Panc1 (cell line): Measurements from ENCODE around the gene PTPRH. TPM values are rescaled to one million over a fixed set of nuclear protein-coding genes. Genes with fewer than 3 reads are reported as not detected.

Experiments used
- ATAC-seq: fragments of 200-7000 bp; cut with Tn5 transposase; 2 replicates; pipeline ENCODE4 v1.9.1; 2020; ENCODE audit warnings: mild to moderate bottlenecking, moderate library complexity
- BruUV-seq: library from RNA; stranded (reverse); fragments of 400-500 nt; replicated peaks from 2 replicates; lab custom pipeline; 2021; lab: Mats Ljungman, UMichigan
- CTCF ChIA-PET: fragments of 300-600 bp; sonication (Branson Sonifier 250); formaldehyde crosslinking; loops from one replicate; lab custom pipeline; 2022; ENCODE audit warnings: antibody characterized with exemption; lab: Charles Lee
- POLR2A ChIA-PET: fragments of 300-600 bp; sonication (Branson Sonifier 250); formaldehyde crosslinking; loops from one replicate; lab custom pipeline; 2022; ENCODE audit warnings: antibody characterized with exemption; lab: Charles Lee
- DNase-seq: peaks from one replicate; pipeline ENCODE4 v3.0.0-alpha.2; 2010; ENCODE audit warnings: low read depth, low spot score
- H3K27ac ChIP-seq: 2 replicates; pipeline ENCODE4 v1.5.1; 2011; ENCODE audit warnings: mild to moderate bottlenecking, low read length, inconsistent platforms
- H3K27me3 ChIP-seq: fragments of 200-500 bp; sonication (Bioruptor generic); 2 replicates; pipeline ENCODE4 v1.6.0; 2014; ENCODE audit warnings: low read length, inconsistent platforms; ENCODE audit not compliant: control insufficient read depth, insufficient read depth
- H3K36me3 ChIP-seq: fragments of 200-500 bp; sonication (Bioruptor generic); 2 replicates; pipeline ENCODE4 v1.5.1; 2014; ENCODE audit warnings: inconsistent platforms, mild to moderate bottlenecking, low read length, moderate library complexity; ENCODE audit not compliant: control insufficient read depth, insufficient read depth
- H3K4me1 ChIP-seq: 2 replicates; pipeline ENCODE4 v1.5.1; 2011; ENCODE audit warnings: inconsistent platforms, mild to moderate bottlenecking, low read length, moderate library complexity; ENCODE audit not compliant: control insufficient read depth, insufficient read depth
- H3K4me3 ChIP-seq, 2 experiments: 2 replicates each; pipeline ENCODE4 v1.5.1; 2011 to 2012; ENCODE audit warnings: low read depth in 2 of 2, low read length in 2 of 2, mild to moderate bottlenecking in 2 of 2, inconsistent platforms in 1 of 2, moderate library complexity in 1 of 2
- H3K9me3 ChIP-seq: fragments of 200-500 bp; sonication (Bioruptor generic); 2 replicates; pipeline ENCODE4 v1.5.1; 2014; ENCODE audit warnings: low read depth, mild to moderate bottlenecking, inconsistent platforms, low read length, moderate library complexity; ENCODE audit not compliant: control insufficient read depth, insufficient read depth
- POLR2AphosphoS5 ChIP-seq: IDR thresholded peaks from 2 replicates; pipeline ENCODE4 v1.6.1; 2012; ENCODE audit warnings: mild to moderate bottlenecking, low read depth, low read length, moderate library complexity
- SIN3A ChIP-seq: IDR thresholded peaks from 2 replicates; pipeline ENCODE4 v1.6.1; 2012; ENCODE audit warnings: low read depth, mild to moderate bottlenecking, low read length, moderate library complexity, borderline replicate concordance; ENCODE audit not compliant: insufficient read depth
- TCF7L2 ChIP-seq: IDR thresholded peaks from 2 replicates; pipeline ENCODE4 v1.6.1; 2011; ENCODE audit warnings: mild to moderate bottlenecking, low read depth, low read length, inconsistent platforms
- in situ Hi-C: cut with HindIII; loops from 2 replicates; pipeline ENCODE4 v1.10.0; 2016; ENCODE audit warnings: low sequenced_read_pairs, low pct_unique_long_range_greater_than_20kb
- intact Hi-C: fragments of 100-400 bp; cut with micrococcal nuclease; formaldehyde crosslinking; loops from one replicate; pipeline ENCODE4 v1.10.0; 2022; ENCODE audit not compliant: unreplicated experiment
- total RNA-seq: library from RNA; stranded (reverse); gene quantifications from one replicate; pipeline ENCODE4 v1.2.1, GENCODE V29; 2021; ENCODE audit not compliant: unreplicated experiment
- TF ChIP-seq, protein P1 (sequence below): fragments of 450-650 bp; IDR thresholded peaks from 2 replicates; pipeline ENCODE4 v1.5.1; 2017; ENCODE audit warnings: mild to moderate bottlenecking
- TF ChIP-seq, protein P2 (sequence below), 2 experiments: IDR thresholded peaks; 2 replicates each; pipeline ENCODE4 v1.6.1; 2011 to 2012; ENCODE audit warnings: low read depth in 2 of 2, control low read depth in 1 of 2, low read length in 1 of 2, mild to moderate bottlenecking in 1 of 2, moderate library complexity in 1 of 2; ENCODE audit not compliant: insufficient read depth in 1 of 2

PTPRH gene
- total RNA-seq, 1 experiment from 2014 or later, result 42.8 TPM

DNA sequence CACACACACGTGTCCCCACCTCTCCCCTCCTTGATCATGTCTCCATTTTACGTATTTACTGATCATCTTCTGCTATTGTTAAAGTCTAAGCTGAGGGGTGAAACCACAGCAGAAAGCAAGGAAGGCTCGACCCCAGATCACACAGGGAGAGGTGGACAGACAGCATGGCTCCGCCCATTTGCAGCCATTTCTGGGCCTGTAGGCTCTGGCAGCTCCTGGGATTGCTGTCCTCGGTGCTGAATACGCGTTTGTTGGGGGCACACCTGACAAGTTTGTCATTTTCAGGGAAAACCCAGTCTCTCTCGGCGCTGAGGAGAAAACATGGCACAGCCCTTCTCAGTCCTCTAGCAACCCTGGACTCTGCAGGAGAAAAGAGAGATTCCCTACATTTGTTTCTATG, 11.2 kb upstream of the PTPRH start:
- peaks cover 14% of the 10 kb centered on the region for H3K4me1 ChIP-seq
- H3K9me3 ChIP-seq, result no peaks in the 10 kb centered on the region
- H3K4me3 ChIP-seq, result no peak overlapping the region
- ChIA-PET POLR2A (no interaction called here), CTCF (no interaction called here)
- in situ Hi-C loops, result no loop called here
- no peak for TF ChIP-seq POLR2AphosphoS5
- TF ChIP-seq, protein P1, sequence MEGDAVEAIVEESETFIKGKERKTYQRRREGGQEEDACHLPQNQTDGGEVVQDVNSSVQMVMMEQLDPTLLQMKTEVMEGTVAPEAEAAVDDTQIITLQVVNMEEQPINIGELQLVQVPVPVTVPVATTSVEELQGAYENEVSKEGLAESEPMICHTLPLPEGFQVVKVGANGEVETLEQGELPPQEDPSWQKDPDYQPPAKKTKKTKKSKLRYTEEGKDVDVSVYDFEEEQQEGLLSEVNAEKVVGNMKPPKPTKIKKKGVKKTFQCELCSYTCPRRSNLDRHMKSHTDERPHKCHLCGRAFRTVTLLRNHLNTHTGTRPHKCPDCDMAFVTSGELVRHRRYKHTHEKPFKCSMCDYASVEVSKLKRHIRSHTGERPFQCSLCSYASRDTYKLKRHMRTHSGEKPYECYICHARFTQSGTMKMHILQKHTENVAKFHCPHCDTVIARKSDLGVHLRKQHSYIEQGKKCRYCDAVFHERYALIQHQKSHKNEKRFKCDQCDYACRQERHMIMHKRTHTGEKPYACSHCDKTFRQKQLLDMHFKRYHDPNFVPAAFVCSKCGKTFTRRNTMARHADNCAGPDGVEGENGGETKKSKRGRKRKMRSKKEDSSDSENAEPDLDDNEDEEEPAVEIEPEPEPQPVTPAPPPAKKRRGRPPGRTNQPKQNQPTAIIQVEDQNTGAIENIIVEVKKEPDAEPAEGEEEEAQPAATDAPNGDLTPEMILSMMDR, result no peak
- TF ChIP-seq, protein P2, sequence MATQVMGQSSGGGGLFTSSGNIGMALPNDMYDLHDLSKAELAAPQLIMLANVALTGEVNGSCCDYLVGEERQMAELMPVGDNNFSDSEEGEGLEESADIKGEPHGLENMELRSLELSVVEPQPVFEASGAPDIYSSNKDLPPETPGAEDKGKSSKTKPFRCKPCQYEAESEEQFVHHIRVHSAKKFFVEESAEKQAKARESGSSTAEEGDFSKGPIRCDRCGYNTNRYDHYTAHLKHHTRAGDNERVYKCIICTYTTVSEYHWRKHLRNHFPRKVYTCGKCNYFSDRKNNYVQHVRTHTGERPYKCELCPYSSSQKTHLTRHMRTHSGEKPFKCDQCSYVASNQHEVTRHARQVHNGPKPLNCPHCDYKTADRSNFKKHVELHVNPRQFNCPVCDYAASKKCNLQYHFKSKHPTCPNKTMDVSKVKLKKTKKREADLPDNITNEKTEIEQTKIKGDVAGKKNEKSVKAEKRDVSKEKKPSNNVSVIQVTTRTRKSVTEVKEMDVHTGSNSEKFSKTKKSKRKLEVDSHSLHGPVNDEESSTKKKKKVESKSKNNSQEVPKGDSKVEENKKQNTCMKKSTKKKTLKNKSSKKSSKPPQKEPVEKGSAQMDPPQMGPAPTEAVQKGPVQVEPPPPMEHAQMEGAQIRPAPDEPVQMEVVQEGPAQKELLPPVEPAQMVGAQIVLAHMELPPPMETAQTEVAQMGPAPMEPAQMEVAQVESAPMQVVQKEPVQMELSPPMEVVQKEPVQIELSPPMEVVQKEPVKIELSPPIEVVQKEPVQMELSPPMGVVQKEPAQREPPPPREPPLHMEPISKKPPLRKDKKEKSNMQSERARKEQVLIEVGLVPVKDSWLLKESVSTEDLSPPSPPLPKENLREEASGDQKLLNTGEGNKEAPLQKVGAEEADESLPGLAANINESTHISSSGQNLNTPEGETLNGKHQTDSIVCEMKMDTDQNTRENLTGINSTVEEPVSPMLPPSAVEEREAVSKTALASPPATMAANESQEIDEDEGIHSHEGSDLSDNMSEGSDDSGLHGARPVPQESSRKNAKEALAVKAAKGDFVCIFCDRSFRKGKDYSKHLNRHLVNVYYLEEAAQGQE (IDR thresholded peaks at IDR 0.05; ENCODE audit: insufficient read depth in 1 of 2, low read depth in 2 of 2, low read length in 1 of 2), result peak; percentile 92 to 93
- intact Hi-C loops, result no loop called here
- DNase-seq (no peak), ATAC-seq (no peak)
- H3K36me3 ChIP-seq, result no peaks in the 10 kb centered on the region
- no peak overlapping the region for H3K27ac ChIP-seq
- no TSS peak for BruUV-seq
- no peaks in the 10 kb centered on the region for H3K27me3 ChIP-seq

DNA sequence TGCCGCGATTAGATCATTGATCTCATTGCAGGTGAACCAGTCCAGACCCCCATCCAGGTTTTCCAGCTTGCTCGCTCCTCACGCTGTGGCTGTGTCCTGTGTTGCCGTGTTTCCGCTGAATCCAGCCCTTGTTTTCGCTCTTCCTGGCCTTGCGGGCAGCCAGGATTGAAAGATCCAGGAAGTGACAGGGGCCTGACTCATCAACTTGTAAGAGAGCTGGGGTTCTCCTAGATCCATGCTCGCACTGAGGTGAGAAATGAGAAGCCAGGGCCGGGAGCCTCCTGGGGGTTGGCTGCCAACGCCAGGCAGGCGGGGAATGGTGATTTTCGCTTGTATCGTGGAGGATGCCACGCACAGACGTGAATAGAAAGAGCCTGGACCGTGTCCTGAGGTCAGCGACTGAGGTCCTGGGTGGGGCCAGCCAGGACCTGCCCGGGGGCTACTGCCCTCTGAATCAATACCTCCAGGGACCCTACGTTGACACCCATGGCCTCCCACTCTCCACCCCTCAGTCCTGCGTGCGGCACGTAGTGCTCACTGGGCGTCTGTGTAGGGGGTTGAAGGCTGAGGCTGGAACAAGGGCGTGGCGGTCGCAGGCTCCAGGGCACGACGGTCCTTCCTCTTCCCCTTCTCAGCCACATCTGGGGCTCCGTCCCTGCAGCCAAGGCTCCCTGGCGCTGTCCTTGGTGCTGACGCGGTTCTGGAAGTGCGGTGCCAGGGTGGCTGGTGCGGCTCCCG, 7.3 kb upstream of the PTPRH start:
- Histone ChIP-seq H3K27me3 (no peaks in the 10 kb centered on the region), H3K9me3 (peaks cover 8% of the 10 kb centered on the region; the same call in 1 of the 2 replicates), H3K36me3 (no peaks in the 10 kb centered on the region), H3K27ac (peak overlapping the region; percentile 95), H3K4me3 (peak overlapping the region; percentile 65 to 74), H3K4me1 (peaks cover 14% of the 10 kb centered on the region)
- ChIA-PET POLR2A (no interaction called here), CTCF (interaction anchor here (0.5 kb wide), 2 partner anchors 74 to 579 kb away, joined by 3 to 4 read pairs; no protein-coding TSS in a partner anchor)
- TF ChIP-seq POLR2AphosphoS5, result peak; percentile 88
- peak; percentile 77 for TF ChIP-seq TCF7L2
- TF ChIP-seq SIN3A, result peak; percentile 99
- TF ChIP-seq, protein P2 (IDR thresholded peaks at IDR 0.05; ENCODE audit: insufficient read depth in 1 of 2, low read depth in 2 of 2, low read length in 1 of 2), result peak; percentile 100
- TF ChIP-seq, protein P1, result no peak
- intact Hi-C loops (no loop called here), in situ Hi-C loops (no loop called here)
- peak; percentile 99 for DNase-seq
- ATAC-seq, result peak; percentile 94
- BruUV-seq, result TSS peak; percentile 85
